ENCODE data around the gene EEF1G. TPM values are rescaled to one million over a fixed set of nuclear protein-coding genes. Genes with fewer than 3 reads are reported as not detected.

Gene EEF1G, protein sequence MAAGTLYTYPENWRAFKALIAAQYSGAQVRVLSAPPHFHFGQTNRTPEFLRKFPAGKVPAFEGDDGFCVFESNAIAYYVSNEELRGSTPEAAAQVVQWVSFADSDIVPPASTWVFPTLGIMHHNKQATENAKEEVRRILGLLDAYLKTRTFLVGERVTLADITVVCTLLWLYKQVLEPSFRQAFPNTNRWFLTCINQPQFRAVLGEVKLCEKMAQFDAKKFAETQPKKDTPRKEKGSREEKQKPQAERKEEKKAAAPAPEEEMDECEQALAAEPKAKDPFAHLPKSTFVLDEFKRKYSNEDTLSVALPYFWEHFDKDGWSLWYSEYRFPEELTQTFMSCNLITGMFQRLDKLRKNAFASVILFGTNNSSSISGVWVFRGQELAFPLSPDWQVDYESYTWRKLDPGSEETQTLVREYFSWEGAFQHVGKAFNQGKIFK
- total RNA-seq (2022) (2,004 and 2,035 TPM in 2 replicates), Bru-seq, nascent RNA (percentile 94 among the genes with signal in this experiment), BruChase-seq, experiment 1, labeled RNA remaining after a 2-hour chase (percentile 89 among the genes with signal in this experiment), BruChase-seq, experiment 2, labeled RNA remaining after a 6-hour chase (percentile 95 among the genes with signal in this experiment)
- long read RNA-seq, transcript EEF1G-201 (10 exons, 1,523 nt), result major isoform, 2,739 of 2,926 reads
- long read RNA-seq, transcript EEF1G-203 (9 exons, 2,496 nt), result minor isoform, 47 of 2,926 reads
- long read RNA-seq, partial matches to known transcripts, result 106 of 2,926 reads
- long read RNA-seq, other reads (novel, unspliced or antisense), result 34 of 2,926 reads

DNA sequence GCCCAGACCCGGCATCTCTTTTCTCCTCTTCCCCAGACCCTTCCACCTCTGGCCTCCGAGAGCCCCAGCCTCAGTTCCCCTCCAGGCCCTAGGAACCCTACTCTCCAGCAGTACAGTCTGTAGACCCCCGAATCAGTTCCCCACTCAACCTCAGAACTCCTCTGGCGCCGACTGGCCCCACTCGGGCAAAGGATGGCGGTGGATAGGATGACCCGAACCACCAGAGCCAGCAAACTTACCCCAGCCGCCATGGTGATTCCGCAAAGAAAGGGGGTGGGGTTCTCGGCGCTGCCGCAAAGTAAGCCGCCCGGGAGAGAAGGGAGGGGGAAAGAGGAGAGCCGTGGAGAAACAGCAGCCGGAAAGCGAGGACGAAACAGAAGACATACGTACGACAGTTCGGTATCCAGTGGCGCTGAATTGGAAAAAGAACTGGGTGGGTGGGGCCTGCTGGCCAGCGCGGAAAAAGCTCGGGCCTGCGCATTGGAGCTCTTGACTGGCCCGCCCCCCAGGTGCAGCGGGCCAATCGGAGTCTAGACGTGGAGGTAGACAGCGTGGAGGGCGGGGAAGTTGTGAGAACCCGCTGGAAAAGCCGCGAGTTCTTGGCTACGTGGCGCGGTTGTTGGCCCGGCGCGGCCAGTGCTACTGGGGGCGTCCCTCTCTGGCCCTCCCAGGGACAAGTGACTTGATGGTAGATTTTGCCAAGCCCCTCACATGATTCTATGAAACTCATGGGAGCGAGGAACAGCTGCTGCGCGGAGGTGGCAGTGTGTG is at the start of gene EEF1G:
TSS of gene EEF1G (minus strand) at position 300 of the 771 bp plus-strand sequence. CDS start at position 251, 49 bp downstream.
- Mint-ChIP-seq H3K4me3 (ENCODE audit: unreplicated experiment) (peak within 1 kb of the TSS; percentile 97), H3K36me3 (ENCODE audit: insufficient read depth, unreplicated experiment) (peaks cover 95% of the 10 kb centered on the region)
- peaks cover 6% of the 10 kb centered on the region; the same call in 1 of the 2 replicates for H3K36me3 ChIP-seq (ENCODE audit: control insufficient read depth, insufficient read depth, low read length)

DNA sequence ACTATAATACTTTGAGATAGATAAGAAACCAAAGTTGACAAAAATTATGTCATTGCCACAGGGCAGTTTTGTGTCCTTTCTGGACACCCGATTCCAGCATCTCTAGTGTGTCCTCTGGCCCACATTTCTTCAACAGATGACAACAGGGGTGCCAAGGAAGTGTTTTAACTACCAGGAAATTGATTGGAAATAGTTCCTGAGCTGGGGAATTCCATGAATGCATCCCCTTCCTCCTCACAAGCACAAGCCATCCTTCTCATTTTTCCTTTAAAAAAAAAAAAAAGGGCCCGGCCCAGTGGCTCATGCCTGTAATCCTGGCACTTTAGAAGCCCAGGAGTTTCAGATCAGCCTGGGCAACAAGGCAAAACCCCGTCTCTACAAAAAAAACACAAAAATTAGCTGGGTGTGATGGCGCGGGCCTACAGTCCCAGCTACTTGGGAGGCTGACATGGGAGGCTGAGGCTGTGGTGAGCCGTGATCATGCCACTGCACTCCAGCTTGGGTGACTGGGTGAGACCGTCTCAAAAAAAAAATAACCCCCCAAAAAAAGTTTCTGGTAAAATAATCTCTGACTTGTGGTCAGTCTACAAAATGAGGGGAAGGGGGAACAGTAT is 48.9 kb upstream of the EEF1G start:
- Histone ChIP-seq H3K27me3 (replicated peaks; ENCODE audit: control insufficient read depth, insufficient read depth, low read length) (no peaks in the 10 kb centered on the region), H3K9me3 (no peaks in the 10 kb centered on the region), H3K4me1 (peaks cover 13% of the 10 kb centered on the region), H3K4me3 (ENCODE audit: low read depth, low read length) (peak overlapping the region; percentile 15), H3K36me3 (ENCODE audit: control insufficient read depth, insufficient read depth, low read length) (peaks cover 9% of the 10 kb centered on the region)
- Mint-ChIP-seq H3K4me3 (ENCODE audit: unreplicated experiment) (peak overlapping the region; percentile 91), H3K4me1 (ENCODE audit: low read depth, unreplicated experiment) (peaks cover 7% of the 10 kb centered on the region), H3K36me3 (ENCODE audit: insufficient read depth, unreplicated experiment) (peaks cover 57% of the 10 kb centered on the region), H3K27ac (ENCODE audit: unreplicated experiment) (peak overlapping the region; percentile 81), H3K9me3 (ENCODE audit: unreplicated experiment) (no peaks in the 10 kb centered on the region), H3K27me3 (ENCODE audit: insufficient read depth, unreplicated experiment) (no peaks in the 10 kb centered on the region)
- ChIA-PET POLR2A (interaction anchor here (0.5 to 3.2 kb wide), 10 partner anchors 11 to 62 kb away, joined by 4 to 42 read pairs (median 14); partner anchors contain the start of genes C11orf98, CSKMT, EEF1G and INTS5), CTCF (interaction anchor here (1.5 to 2.4 kb wide), 3 partner anchors 31 to 83 kb away, joined by 4 to 19 read pairs (median 7); partner anchors contain the start of genes C11orf98, CSKMT and TUT1)
- DNase-seq, result no peak
- TF ChIP-seq, protein P1, sequence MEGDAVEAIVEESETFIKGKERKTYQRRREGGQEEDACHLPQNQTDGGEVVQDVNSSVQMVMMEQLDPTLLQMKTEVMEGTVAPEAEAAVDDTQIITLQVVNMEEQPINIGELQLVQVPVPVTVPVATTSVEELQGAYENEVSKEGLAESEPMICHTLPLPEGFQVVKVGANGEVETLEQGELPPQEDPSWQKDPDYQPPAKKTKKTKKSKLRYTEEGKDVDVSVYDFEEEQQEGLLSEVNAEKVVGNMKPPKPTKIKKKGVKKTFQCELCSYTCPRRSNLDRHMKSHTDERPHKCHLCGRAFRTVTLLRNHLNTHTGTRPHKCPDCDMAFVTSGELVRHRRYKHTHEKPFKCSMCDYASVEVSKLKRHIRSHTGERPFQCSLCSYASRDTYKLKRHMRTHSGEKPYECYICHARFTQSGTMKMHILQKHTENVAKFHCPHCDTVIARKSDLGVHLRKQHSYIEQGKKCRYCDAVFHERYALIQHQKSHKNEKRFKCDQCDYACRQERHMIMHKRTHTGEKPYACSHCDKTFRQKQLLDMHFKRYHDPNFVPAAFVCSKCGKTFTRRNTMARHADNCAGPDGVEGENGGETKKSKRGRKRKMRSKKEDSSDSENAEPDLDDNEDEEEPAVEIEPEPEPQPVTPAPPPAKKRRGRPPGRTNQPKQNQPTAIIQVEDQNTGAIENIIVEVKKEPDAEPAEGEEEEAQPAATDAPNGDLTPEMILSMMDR (IDR thresholded peaks at IDR 0.05; ENCODE audit: insufficient read depth in 1 of 2, low read depth in 1 of 2, low read length in 1 of 2, severe bottlenecking in 1 of 2, unreplicated experiment in 1 of 2), result no peak
- intact Hi-C loops (cut with micrococcal nuclease; ENCODE audit: unreplicated experiment), result loop anchor here (1.0 to 2.0 kb wide), 3 partner anchors 24 to 42 kb away; partner anchors contain the start of genes C11orf98, CSKMT, GANAB and TUT1
- BruUV-seq (replicated peaks), result TSS peak; percentile 100

More for the DNA sequence above, at the start of gene EEF1G:
- ChIA-PET POLR2A (interaction anchor here (0.5 to 2.1 kb wide), 43 partner anchors 8 to 282 kb away, joined by 3 to 116 read pairs (median 5); partner anchors contain the start of genes AHNAK, B3GAT3, C11orf98 and CSKMT), CTCF (interaction anchor here (0.5 to 2.1 kb wide), 22 partner anchors 8 to 325 kb away, joined by 3 to 29 read pairs (median 5); partner anchors contain the start of genes B3GAT3, C11orf98, CSKMT and HNRNPUL2)
- Mint-ChIP-seq H3K9me3 (ENCODE audit: unreplicated experiment) (no peaks in the 10 kb centered on the region), H3K4me1 (ENCODE audit: low read depth, unreplicated experiment) (peaks cover 56% of the 10 kb centered on the region), H3K27ac (ENCODE audit: unreplicated experiment) (peak within 1 kb of the TSS; percentile 100), H3K27me3 (ENCODE audit: insufficient read depth, unreplicated experiment) (no peaks in the 10 kb centered on the region)
- Histone ChIP-seq H3K9me3 (no peaks in the 10 kb centered on the region), H3K4me3 (ENCODE audit: low read depth, low read length) (peak within 1 kb of the TSS; percentile 62), H3K27me3 (replicated peaks; ENCODE audit: control insufficient read depth, insufficient read depth, low read length) (no peaks in the 10 kb centered on the region), H3K4me1 (peaks cover 25% of the 10 kb centered on the region)
- DNase-seq, result peak; percentile 100
- TF ChIP-seq, protein P1 (IDR thresholded peaks at IDR 0.05; ENCODE audit: insufficient read depth in 1 of 2, low read depth in 1 of 2, low read length in 1 of 2, severe bottlenecking in 1 of 2, unreplicated experiment in 1 of 2), result no peak
- intact Hi-C loops (cut with micrococcal nuclease; ENCODE audit: unreplicated experiment), result loop anchor here (1.0 kb wide), 1 partner anchor 18 kb away; the partner anchor contains the start of gene TUT1
- BruUV-seq (replicated peaks), result no TSS peak

Measured in Caco-2 (cell line).